GM18511 (cell line): Measurements from ENCODE around the gene ZFP36L2.

ENCODE experiments used
- ATAC-seq: cut with Tn5 transposase; IDR thresholded peaks from one replicate; pipeline ENCODE4 v1.9.1; 2021; ENCODE audit warnings: mild to moderate bottlenecking, moderate library complexity; ENCODE audit not compliant: unreplicated experiment

ZFP36L2 gene, protein sequence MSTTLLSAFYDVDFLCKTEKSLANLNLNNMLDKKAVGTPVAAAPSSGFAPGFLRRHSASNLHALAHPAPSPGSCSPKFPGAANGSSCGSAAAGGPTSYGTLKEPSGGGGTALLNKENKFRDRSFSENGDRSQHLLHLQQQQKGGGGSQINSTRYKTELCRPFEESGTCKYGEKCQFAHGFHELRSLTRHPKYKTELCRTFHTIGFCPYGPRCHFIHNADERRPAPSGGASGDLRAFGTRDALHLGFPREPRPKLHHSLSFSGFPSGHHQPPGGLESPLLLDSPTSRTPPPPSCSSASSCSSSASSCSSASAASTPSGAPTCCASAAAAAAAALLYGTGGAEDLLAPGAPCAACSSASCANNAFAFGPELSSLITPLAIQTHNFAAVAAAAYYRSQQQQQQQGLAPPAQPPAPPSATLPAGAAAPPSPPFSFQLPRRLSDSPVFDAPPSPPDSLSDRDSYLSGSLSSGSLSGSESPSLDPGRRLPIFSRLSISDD

DNA sequence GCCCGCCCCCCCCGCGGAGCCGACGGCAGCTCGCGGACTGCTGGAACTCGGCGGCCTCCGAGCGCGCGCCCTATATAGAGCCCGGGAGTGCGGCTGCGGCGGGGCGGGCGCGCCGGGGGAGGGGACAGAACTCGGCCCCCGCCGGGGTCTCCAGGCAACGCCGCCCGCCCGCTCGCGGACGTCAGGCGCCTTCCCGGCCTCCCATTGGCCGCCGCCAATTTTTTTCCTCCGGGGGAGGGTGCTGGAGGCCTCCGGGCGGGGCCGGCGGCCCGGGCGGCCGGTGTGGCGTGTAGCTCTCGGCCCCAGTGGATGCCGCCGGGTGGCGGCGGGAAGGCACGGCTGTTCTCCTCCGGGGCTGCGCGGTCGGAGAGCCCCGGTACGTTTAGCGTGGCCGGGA, at the start of gene ZFP36L2:
ZFP36L2 (minus strand) TSS at position 49 of the 397 bp plus-strand sequence. CDS start 291 bp downstream, outside the sequence.
- ATAC-seq, result peak; percentile 62

DNA sequence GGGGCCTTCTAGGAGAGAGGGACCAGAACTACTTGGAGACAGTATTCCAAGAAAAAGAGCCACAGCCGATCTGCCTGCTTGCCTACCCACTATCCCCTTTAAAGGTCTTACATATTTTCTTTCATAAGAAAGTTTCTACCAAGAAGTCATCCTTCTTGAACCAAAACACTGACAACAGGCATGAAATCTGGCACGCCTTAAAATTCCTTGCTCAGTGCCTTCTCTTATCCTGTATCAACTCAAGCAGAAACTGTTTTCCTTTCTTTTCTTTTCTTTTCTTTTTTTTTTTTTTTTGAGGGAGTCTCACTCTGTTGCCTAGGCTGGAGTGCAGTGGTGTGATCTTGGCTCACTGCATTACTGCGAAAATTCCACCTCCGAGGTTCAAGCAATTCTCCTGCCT, 48.3 kb upstream of the ZFP36L2 start:
- ATAC-seq, result no peak

DNA sequence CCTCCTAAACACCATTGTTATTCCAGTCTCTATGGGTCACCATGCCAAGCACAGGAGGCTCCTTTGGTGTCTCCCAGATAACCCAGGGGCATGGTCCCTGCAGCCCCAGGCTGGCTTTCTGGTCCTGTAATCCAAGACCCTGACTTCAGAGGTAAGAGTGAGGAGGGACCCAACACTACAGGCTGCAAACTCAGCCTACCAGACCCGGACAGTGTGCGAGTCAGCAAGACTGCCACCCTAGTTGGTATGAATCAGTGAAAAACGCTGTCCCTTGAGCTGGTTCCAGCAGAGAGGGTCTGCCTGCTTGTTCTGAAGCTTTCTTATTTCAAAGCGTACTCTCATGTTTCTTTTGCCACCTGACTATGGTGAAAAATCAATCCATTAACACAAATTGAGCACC, 47.6 kb upstream of the ZFP36L2 start:
- ATAC-seq, result no peak

DNA sequence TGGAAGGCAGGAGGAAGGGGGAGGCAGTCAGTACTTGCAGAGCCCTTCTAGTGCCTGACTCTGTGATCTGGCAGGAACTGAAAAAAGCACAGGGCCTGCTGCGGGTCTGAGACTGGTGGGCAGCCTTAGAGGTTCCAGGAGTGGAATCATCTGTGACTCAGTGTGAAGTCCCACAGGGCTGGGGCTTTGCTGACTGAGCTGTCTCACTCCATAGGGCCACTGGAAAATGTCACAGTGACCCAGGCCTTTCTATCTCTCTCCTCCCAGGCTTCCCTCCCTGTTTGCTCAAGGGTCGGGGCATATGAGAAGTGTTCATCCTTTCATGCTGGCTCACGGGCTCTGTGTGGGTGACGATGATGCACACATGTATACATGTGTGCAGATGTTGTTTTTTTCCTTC, 47.1 kb upstream of the ZFP36L2 start:
- no peak for ATAC-seq

DNA sequence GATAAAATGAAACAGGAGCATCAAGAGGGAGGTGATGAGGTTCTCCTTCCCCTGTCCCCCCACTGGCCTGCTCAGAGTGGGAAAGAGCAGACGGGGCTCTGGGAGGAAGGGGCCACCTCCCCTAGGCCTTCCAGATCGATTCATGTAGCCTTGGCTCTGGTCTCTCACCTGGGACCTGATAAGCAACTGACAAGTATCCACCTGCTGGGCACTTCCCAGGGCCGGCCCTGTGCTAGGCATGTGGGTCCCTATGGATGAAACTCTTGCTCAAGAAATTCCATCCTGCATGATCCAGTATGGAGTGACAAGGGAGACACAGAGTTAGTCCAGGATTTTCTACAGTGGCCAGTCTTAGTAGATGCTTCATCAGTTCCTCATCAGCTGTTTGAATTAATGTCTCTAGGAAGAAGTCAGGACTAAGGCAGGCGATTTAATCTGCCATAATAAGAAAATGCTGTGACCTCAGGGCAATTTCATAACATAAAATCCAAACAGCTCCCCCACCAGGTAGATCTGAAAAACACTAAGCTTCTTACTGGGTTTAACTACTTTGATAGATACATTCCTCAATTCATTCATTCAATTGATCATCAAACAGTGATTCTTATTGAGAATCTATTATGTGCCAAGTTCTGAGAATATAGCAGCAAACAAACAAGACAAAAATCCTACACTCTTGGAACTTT, 44.7 kb upstream of the ZFP36L2 start:
- no peak for ATAC-seq

DNA sequence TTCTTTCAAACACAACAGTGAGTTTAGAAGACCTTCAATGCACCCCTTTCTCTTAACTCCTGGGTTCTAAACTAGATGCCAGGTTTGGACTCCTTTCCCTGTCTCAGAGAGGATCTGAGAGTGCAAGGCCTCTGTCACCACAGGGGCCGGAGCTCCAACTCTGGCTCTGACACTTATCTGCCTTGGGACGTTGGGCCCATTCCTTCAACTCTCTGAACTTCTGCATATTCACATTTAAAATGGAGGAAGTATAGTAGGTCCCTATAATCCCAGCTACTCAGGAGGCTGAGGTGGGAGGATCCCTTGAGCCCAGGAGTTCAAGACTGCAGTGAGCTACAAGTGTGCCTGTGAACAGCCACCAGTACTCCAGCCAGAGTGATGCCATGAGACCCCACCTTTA, 44.1 kb upstream of the ZFP36L2 start:
- no peak for ATAC-seq

DNA sequence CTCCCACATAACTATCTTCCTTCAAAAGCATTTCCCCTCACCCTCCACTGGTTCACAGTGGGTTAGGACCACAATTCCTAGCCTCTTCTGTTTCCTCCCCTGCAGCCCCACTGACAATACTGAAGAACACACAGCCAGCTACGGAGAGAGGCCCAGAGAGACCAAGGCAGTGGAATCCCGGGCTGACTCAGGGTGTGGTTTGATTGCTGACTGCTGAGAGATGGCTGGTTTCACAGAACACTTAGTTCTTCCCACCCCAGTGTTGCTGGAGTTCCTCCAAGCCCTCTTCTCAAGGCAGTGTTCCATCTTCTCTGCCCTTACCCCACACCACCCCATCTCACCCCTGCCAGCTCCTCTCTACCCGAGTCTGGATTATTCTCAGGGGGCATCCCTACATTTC, 43.3 kb upstream of the ZFP36L2 start:
- no peak for ATAC-seq

DNA sequence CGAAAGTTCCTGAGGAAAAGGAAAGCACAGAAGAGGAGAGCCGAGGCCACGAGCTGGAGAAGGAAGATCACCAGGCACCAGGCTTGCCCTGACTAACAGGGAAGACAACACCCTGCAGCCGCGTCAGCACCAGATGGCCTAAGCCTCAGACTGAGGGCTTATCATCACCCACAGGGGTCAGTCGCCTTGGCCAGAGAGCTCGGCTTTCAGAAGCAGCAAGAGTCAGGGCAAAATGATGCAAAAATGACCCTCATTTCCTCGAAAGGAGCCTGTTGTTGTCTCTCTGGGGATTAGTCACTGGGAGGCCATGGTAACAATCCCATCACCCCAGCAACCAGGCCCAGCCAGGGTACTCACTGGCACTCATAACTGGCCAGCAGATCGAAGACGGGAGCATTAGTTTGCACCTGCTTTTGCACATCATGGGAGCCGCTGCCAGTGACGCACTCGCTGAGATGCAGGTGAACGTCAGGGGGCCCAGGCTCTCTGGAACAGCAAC, 42.7 kb upstream of the ZFP36L2 start:
- ATAC-seq, result no peak

DNA sequence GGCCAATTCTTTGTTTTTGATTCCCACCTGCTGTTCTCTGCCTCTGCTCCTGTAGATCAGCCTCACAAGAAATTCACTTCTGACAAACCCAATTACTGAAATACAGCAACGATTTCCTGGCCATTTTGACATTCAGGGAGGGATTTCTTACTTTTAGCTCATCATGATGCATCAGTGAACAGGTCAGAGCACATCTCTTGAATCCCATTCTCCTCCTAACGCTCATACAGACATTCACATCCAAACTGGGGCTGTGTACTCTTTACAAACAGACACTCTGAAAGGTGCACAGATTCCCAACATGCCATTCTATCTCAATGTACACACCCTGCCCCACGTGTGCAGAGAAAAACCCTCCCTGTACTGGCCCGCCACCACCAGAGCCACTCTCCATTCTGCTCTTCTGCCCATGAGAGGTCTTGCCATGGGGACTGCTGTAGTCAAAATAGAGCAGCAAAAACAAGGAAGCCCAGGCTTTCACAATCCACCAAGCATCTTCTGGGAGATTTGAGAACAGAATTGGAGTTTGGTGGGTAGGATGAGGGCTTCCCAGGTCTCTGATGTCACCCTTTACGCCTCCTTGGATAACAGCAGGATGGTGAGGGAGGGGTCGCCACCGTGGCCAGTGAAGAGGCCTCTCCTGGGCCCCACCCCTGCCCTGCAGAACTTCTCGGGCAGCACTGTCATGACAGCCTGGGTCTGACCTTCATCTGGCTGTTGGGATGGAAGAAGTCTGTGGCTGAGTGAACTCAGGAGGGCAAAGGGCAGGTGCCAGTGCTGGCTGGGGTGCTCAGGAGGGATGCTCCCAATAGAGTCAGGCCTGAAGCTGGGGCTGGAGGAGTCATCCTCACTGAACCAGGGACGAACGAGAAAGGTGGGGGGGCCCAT, 41.9 kb upstream of the ZFP36L2 start:
- no peak for ATAC-seq

DNA sequence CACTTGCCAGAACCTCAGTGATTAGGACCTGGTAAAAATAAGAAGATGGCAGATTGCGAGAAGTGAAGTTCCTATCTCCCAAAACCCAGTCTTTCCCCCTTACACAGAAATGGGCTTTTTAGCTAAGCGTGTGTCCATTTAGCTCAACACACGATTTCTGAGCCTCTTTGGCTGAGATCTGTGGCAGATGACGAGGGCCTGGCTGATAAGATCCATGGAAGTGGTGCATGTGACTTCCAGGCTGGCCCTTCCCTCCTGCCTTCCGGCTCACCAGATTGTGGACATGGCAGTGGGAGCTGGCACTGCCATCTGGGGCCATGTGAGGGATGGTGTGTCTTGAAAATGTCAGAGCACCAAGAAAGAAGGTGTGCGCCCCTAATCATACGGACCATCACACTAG, 41.0 kb upstream of the ZFP36L2 start:
- ATAC-seq, result no peak

DNA sequence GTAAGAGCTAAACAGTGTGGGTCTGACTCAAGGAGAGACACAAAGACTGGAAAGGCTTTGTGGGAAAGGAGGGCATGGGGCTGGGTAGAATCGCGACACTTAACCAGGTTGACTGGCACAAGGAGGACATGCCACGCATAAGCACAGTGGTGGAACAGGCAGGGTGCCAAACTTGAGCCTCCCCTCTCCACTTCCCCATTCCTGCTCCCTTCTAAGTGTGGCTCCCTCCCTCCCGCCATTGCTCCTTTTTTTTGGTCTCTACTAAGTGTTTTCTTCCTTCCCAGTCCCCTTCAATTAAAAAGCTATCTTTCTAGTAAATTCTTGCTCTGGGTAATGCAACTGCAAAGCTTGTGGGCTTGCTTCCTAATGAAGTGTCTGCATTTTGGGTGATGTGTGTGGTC, 40.3 kb upstream of the ZFP36L2 start:
- ATAC-seq, result no peak

DNA sequence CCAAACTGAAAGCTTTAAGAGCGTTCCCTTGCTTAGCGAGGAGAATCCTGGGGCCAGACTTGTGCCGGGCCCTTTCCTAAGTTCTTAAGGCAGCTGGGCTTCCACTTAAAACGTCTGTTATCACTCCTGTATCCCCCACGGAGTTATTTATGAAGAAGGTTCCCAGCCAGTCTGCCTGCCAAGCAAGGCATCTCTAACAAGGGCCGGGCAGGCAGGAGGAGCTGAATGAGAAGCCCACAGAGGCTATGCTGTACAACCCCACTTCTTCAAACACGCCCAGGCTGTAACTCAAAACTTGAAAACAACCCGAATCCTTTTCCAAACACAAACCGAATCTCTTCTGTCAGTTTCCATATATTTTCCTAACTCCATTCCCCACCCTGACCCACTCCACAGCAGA, 39.0 kb upstream of the ZFP36L2 start:
- no peak for ATAC-seq

DNA sequence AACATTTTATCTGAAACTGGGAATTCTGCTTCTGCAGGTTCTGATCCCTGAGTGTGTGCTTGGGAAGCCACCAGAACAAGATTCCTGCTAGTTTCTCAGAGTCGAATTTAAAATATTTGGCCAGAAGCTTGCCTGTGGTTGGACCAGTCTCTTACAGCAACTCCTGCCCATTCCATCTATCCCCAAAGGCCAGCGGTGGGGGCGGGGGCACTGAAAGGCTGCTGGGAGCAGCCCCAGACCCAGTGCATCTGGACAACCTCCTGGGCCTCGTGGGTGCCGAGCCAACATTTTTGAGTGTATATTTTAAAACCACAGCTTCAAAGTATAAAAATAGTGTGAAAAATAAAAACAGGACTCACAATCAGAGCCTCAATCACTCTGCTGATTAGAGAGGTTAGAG, 38.6 kb upstream of the ZFP36L2 start:
- ATAC-seq, result no peak

DNA sequence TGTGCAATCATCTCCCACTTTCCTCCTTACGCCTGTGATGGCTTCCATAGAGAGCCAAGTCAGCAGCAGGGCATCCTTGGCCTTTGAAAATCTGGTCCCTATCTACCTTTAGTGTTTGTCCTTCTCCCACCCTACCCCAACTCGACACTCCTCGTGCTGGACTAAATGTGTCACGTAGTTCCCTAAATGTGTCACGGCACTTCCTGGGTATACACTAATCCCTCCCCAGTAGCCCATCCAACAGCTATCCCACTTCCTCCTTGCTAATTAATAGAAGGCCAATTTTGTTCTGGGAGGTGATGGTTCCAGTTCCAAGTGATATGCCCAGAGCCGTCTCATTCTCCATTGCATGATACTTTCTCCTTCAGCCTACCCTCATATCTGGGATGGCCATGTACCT, 36.5 kb upstream of the ZFP36L2 start:
- ATAC-seq, result no peak

DNA sequence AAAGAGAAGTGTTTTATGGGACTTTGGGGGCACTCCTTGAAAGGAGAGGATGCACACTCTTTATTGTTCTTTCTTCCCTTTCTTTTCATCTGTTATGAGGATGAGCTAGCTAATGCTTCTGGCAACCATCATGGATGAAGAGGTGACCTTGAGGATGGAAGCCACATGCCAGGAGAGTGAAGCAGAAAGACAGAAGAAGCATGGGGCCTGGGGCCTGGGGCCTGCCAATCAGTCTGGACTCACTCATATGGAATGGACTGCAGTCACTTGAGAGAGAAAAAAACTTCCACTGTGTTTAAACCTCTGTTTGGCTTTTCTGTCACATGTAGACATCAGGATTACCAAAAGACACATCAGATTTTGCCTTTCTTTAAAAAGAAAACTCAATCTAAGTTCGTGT, 35.8 kb upstream of the ZFP36L2 start:
- ATAC-seq, result no peak

DNA sequence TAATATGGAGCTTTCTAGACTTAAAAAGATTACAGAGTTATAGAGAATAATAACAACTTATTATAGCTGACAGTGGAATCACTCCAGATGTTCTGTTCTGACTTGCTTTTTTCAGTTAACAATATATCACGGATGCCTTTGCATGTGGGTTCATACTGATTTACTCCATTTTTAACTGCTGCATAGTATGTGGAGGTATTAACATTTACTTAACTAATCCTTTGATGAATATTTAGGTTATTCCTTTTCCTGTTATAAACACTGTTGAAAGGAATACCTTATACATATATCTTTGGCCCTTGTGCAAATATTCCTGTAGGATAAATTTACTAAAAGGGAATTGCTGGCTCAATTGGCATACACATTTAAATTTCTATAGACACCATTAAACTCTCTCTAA, 33.1 kb upstream of the ZFP36L2 start:
- no peak for ATAC-seq

DNA sequence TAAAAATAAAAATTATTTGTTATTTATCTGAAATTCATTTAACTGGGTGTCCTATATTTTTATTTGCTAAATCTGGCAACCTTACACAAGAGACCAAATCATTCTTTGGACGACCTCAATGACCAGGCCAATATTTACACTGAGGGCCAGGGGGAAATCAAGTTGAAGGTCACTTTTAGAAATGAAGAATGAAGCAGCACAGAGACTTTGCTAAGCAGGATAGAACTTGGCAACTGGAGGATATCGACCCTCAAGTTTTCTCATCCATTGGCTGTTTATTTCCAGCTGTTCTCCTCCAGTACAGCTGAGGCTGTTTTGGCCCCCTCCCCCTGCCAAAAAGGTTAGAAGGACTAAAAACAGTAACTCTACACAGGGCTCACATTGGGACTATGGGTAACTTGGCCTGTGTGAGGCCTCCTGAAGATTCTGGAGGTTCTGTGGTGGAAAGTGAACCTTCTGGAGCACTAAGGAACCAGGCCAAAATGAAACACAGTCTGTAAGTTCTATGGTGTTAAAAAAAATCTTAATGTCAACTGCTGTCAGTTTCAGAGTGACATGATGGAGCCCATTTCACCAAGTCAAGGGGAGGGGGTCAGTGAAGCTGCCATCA, 32.2 kb upstream of the ZFP36L2 start:
- no peak for ATAC-seq

DNA sequence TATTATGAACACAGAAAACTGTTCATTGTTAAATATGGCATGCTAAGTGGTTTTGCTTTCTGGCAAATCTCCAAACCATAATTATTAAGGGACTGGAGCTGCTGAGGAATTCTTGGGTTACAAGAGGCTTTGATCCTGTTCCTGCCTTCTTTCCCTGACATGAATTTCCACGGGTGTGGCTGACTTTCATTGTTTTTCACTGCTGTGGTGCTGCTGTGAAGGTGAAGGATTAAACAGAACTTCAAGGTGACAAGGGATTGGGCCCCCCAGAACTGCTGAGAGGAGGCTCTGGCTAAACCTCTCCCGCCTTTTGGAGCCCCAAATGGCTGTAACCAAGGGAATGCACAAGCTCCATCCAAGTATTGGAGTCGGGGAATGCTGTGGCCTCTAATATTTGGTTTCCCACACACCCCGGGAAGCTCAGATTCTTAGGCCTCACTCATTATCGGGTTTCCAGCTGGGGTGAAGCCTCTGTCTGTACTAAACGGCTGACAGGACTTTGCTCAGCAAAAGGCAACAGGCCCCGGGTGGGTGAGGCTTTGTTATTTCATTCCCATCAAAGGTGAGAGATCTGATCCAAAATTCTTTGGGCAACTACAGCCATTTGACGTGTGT, 29.0 kb upstream of the ZFP36L2 start:
- ATAC-seq, result no peak

DNA sequence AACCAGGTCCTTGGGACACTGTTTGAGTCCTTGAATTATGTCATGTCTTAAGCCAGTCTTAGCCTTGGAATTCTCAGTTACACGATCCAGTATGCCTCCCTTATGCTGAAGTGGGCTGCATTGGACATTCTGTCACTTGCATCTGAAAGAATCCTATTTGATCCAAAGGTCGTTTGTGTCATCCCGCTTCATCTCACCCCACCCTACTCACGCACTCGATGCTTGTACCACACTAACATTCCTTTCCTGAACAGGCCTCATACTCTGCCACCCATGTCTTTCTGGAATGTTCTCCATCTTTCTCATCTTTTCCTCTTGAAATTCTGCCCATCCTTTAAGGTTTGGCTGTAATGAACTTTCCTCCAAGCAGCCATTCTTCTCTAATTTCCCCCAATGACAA, 27.9 kb upstream of the ZFP36L2 start:
- ATAC-seq, result no peak

DNA sequence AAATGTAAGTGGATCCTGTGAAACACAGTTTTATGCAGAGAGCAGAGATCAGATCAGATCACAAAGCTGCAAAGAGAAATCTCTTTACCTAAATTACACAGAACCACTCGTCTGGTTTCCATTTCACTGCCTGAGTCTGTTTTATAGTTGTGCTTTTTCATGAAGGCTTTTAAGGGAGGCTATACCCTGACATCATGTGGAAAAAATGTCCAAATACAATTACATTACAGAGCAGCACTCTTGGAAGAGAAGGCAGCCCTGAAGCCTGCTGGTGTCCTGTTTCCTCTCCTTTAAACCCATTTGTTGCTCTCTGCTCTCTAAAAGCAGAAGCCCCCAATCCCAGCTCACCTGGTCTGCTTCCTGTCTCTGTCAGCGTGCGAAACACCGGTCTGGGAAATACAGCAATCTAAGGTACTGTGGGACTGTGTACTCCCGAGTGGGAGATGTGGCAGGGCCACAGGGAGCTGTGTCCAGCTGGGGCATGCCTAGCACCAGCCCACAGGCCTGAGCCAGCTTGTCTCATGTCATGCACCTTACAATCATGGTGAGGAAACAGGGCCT, 24.8 kb upstream of the ZFP36L2 start:
- no peak for ATAC-seq
